ENCODE results near the gene PPP6C.

DNA sequence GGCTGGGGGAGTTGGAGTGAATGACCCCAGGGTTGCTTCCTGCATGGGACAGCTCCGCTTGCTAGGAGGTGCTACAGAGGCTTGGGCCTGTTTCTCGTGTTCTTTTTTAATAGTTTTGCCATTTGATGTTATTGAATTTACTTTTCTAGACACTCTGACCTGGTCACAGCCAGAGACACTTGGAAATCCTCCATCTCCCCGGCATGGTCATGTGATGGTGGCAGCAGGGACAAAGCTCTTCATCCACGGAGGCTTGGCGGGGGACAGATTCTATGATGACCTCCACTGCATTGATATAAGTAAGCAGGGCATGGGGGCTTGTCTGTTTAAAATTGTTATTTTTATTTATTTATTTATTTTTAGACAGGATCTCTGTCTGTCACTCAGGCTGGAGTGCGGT lies 38.2 kb upstream of the PPP6C start:
- TF ChIP-seq, protein P1, sequence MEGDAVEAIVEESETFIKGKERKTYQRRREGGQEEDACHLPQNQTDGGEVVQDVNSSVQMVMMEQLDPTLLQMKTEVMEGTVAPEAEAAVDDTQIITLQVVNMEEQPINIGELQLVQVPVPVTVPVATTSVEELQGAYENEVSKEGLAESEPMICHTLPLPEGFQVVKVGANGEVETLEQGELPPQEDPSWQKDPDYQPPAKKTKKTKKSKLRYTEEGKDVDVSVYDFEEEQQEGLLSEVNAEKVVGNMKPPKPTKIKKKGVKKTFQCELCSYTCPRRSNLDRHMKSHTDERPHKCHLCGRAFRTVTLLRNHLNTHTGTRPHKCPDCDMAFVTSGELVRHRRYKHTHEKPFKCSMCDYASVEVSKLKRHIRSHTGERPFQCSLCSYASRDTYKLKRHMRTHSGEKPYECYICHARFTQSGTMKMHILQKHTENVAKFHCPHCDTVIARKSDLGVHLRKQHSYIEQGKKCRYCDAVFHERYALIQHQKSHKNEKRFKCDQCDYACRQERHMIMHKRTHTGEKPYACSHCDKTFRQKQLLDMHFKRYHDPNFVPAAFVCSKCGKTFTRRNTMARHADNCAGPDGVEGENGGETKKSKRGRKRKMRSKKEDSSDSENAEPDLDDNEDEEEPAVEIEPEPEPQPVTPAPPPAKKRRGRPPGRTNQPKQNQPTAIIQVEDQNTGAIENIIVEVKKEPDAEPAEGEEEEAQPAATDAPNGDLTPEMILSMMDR (IDR thresholded peaks at IDR 0.05; ENCODE audit: low read length): no peak
- no peak for TF ChIP-seq EZH2 (IDR thresholded peaks at IDR 0.05; ENCODE audit: borderline replicate concordance, low read length)
